Epithelial cell of prostate (primary cell): ENCODE data around the gene ZCCHC14.

ENCODE experiments used
- DNase-seq: peaks from one replicate; pipeline ENCODE4 v3.0.0-alpha.2; 2011; ENCODE audit warnings: low read depth, low spot score
- H3K27ac ChIP-seq: fragments of 450-650 bp; 2 replicates; pipeline ENCODE4 v1.5.1; 2017; ENCODE audit warnings: mild to moderate bottlenecking

The ZCCHC14 gene

GRCh38 chr16:87439926-87440325 is 52.9 kb downstream of the ZCCHC14 start:
- no peak overlapping the region for H3K27ac ChIP-seq

GRCh38 chr16:87438611-87438985 is 54.2 kb downstream of the ZCCHC14 start:
- no peak overlapping the region for H3K27ac ChIP-seq
- no peak for DNase-seq

More at GRCh38 chr16:87439926-87440325, 52.9 kb downstream of the ZCCHC14 start:
- DNase-seq, result no peak

GRCh38 chr16:87437911-87438610 is 54.8 kb downstream of the ZCCHC14 start:
- no peak for DNase-seq
- H3K27ac ChIP-seq, result no peak overlapping the region

GRCh38 chr16:87437327-87437726 is 55.5 kb downstream of the ZCCHC14 start:
- H3K27ac ChIP-seq, result no peak overlapping the region
- DNase-seq, result no peak

- no peak overlapping the region for H3K27ac ChIP-seq
- DNase-seq, result no peak
Observed at GRCh38 chr16:87436225-87437172, 56.3 kb downstream of the ZCCHC14 start.

- no peak for DNase-seq
- H3K27ac ChIP-seq, result no peak overlapping the region
Observed at GRCh38 chr16:87435372-87436224, 57.2 kb downstream of the ZCCHC14 start.

GRCh38 chr16:87434146-87434667 is 58.6 kb downstream of the ZCCHC14 start:
- H3K27ac ChIP-seq, result no peak overlapping the region
- DNase-seq, result no peak

GRCh38 chr16:87432330-87432915 is 60.4 kb downstream of the ZCCHC14 start:
- H3K27ac ChIP-seq, result no peak overlapping the region
- DNase-seq, result no peak

GRCh38 chr16:87431926-87432325 is 60.9 kb downstream of the ZCCHC14 start:
- no peak overlapping the region for H3K27ac ChIP-seq
- peak; percentile 16 for DNase-seq

- H3K27ac ChIP-seq, result no peak overlapping the region
- DNase-seq, result no peak
Observed at GRCh38 chr16:87426423-87427215, 66.2 kb downstream of the ZCCHC14 start.

GRCh38 chr16:87425941-87426340 is 66.9 kb downstream of the ZCCHC14 start:
- no peak for DNase-seq

GRCh38 chr16:87424266-87424665 is 68.6 kb downstream of the ZCCHC14 start:
- no peak for DNase-seq
- H3K27ac ChIP-seq, result no peak overlapping the region

More at GRCh38 chr16:87425941-87426340, 66.9 kb downstream of the ZCCHC14 start:
- H3K27ac ChIP-seq, result no peak overlapping the region

GRCh38 chr16:87423429-87423828 is 69.4 kb downstream of the ZCCHC14 start:
- H3K27ac ChIP-seq, result no peak overlapping the region
- no peak for DNase-seq

GRCh38 chr16:87422106-87422505 is 70.7 kb downstream of the ZCCHC14 start:
- no peak for DNase-seq
- no peak overlapping the region for H3K27ac ChIP-seq

GRCh38 chr16:87421003-87421912 is 71.6 kb downstream of the ZCCHC14 start:
- no peak overlapping the region for H3K27ac ChIP-seq
- no peak for DNase-seq

- no peak overlapping the region for H3K27ac ChIP-seq
- DNase-seq, result no peak
Observed at GRCh38 chr16:87420026-87421002, 72.5 kb downstream of the ZCCHC14 start.

GRCh38 chr16:87418644-87419043 is 74.2 kb downstream of the ZCCHC14 start:
- no peak for DNase-seq
- no peak overlapping the region for H3K27ac ChIP-seq
